Astrocyte of the hippocampus (primary cell): ENCODE results near the gene PPP2R3C.
"Not testable (repeated sequence)": the region's sequence is repeated elsewhere in the genome, so short reads cannot be mapped to it uniquely, and the experiment has no call there.

ENCODE experiments used
- DNase-seq: peaks from one replicate; pipeline ENCODE4 v3.0.0; 2011; ENCODE audit warnings: low read depth, low spot score

Gene PPP2R3C

GRCh38 chr14:35121887-35122695 lies at the start of gene PPP2R3C, which contains the start of gene PRORP:
Gene PPP2R3C (minus strand): TSS chr14:35121990. CDS start chr14:35121959, 31 bp downstream.
Gene PRORP (plus strand): TSS chr14:35122552. CDS start chr14:35123246, 694 bp downstream.
- DNase-seq = peak; percentile 93

GRCh38 chr14:35167496-35167895 lies 45.7 kb upstream of the PPP2R3C start:
- no peak for DNase-seq

- no peak for DNase-seq
Measured at GRCh38 chr14:35164849-35165248, 43.1 kb upstream of the PPP2R3C start.

GRCh38 chr14:35163384-35163783 lies 41.6 kb upstream of the PPP2R3C start:
- DNase-seq = no peak

GRCh38 chr14:35161231-35161630 lies 39.4 kb upstream of the PPP2R3C start:
- peak; percentile 9 for DNase-seq

GRCh38 chr14:35159742-35160409 lies 38.1 kb upstream of the PPP2R3C start:
- DNase-seq = peak; percentile 83

- DNase-seq = peak; percentile 76
Measured at GRCh38 chr14:35158951-35159653, 37.3 kb upstream of the PPP2R3C start.

- no peak for DNase-seq
Measured at GRCh38 chr14:35158491-35158890, 36.7 kb upstream of the PPP2R3C start.

GRCh38 chr14:35155962-35156361 lies 34.2 kb upstream of the PPP2R3C start:
- DNase-seq = peak; percentile 51

GRCh38 chr14:35154016-35154415 lies 32.2 kb upstream of the PPP2R3C start:
- DNase-seq = no peak

- not testable (repeated sequence) for DNase-seq
Measured at GRCh38 chr14:35152531-35152930, 30.7 kb upstream of the PPP2R3C start.

GRCh38 chr14:35149239-35149638 lies 27.4 kb upstream of the PPP2R3C start:
- DNase-seq = no peak

- no peak for DNase-seq
Measured at GRCh38 chr14:35147711-35148110, 25.9 kb upstream of the PPP2R3C start.

GRCh38 chr14:35147186-35147585 lies 25.4 kb upstream of the PPP2R3C start:
- DNase-seq = no peak

GRCh38 chr14:35146711-35147149 lies 24.9 kb upstream of the PPP2R3C start:
- DNase-seq = no peak

GRCh38 chr14:35144029-35144428 lies 22.2 kb upstream of the PPP2R3C start:
- DNase-seq = no peak

GRCh38 chr14:35140718-35141581 lies 19.2 kb upstream of the PPP2R3C start:
- DNase-seq = no peak

GRCh38 chr14:35138585-35138984 lies 16.8 kb upstream of the PPP2R3C start:
- DNase-seq = no peak

GRCh38 chr14:35134329-35135123 lies 12.7 kb upstream of the PPP2R3C start:
- peak; percentile 16 for DNase-seq
